Fibroblast of the conjunctiva (primary cell): ENCODE data around the gene DAPK1.

Experiments
- DNase-seq: peaks from one replicate; pipeline ENCODE4 v3.0.0-alpha.2; 2010; ENCODE audit warnings: low read depth

The DAPK1 gene

DNA sequence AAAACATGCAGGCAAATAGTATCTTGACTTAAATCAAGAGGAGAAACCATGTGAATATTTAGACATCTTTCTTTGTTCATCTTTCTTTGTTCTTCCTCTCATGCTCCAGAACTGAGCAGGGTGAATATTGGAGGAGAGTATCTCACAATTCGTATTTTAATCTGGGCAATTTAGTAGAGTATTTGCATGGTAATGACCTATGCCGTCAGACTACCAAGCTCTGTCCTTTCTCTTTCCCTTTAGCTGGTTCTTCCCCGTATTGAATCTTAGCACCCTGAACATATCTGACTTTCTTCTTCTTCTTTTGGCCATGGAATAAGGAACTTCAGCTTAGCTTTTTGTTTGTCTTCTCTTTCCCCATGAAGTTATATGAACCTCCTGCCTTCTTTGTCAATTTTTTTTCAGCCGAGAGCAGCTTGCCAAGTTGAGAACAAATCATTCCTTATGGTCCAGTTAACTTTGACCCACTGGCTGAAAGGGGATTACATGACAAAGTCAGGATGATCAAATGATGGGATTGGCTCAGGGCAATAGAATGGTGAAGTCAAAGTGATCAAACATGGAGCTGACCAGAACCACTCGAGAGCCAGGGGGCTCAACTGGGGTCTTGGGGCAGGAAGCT, 95.8 kb downstream of the DAPK1 start:
- DNase-seq: no peak

GRCh38 chr9:87594194-87594593, 96.5 kb downstream of the DAPK1 start:
- no peak for DNase-seq

DNA sequence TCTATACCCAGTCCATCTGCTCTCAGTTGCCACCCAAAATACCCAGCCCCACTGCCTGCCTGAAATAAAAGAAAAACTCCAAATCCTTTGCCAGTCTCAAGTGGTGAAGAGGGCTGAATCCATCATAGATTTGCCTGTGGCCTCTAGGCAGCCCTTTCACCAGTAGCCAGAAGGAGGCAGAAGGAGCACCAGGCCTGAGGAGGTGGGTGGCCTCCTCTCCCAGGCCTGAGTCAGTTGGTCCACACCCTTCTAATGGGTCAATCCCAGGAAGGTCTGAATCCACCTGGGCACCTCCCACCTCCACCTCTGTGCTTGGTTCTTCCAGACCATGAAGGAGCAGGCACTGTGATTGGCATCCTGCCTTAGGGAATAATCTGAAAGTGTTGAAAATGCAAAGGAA, 97.0 kb downstream of the DAPK1 start:
- no peak for DNase-seq

GRCh38 chr9:87595610-87596009, 97.9 kb downstream of the DAPK1 start:
- no peak for DNase-seq

DNA sequence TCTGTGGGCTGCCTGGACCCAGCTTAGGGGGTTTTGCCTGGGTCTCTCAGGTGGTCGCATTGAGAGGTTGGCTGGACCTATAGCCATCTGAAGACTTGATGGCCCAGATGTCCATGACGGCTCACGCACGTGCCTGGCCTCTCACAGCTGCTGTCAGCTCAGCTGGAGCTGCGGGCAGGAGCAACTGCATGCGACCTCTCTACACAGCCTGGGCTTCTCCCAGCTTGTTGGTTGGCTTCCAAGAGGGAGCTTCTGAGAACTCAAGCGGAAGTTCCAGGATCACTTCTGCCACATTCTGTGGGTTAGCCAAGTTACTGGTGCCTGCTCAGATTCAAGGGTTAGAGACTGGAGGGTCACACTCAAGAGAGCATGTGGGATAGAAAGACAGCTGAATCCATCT, 99.2 kb downstream of the DAPK1 start:
- DNase-seq: no peak

DNA sequence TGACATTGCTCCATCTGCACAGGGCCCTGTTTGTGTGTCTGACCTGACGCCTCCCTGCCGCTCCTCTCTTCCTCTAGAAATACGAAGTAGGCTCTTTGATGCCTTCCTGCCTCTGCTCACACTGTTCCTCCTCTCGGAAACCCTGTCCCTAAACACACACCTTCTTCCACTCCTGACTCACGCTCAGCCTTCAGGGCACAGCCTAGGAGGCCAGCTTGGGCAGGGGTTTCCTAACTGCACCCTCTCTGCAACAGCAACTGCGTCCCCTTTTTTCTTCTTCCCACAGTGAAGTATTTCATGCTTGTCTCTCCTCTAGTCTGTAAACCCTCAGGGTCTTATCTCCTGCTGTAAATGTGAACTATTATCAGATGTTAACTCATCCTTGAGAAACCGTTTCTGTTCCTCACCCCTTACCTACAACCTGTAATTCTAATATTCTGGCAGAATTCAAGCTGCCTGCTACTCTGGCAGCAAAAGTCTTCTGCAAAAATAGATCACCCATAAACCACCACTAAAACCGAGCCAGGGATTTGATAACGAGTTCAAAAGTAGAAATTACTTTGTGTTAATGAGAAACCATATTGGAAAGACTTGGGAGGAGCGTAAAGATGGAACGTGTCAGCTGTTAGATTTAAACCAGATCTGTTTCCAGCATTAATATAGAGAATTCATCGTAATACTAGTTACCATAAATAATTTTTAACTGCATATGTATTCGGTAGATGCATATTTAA, 100.2 kb downstream of the DAPK1 start:
- DNase-seq: no peak

DNA sequence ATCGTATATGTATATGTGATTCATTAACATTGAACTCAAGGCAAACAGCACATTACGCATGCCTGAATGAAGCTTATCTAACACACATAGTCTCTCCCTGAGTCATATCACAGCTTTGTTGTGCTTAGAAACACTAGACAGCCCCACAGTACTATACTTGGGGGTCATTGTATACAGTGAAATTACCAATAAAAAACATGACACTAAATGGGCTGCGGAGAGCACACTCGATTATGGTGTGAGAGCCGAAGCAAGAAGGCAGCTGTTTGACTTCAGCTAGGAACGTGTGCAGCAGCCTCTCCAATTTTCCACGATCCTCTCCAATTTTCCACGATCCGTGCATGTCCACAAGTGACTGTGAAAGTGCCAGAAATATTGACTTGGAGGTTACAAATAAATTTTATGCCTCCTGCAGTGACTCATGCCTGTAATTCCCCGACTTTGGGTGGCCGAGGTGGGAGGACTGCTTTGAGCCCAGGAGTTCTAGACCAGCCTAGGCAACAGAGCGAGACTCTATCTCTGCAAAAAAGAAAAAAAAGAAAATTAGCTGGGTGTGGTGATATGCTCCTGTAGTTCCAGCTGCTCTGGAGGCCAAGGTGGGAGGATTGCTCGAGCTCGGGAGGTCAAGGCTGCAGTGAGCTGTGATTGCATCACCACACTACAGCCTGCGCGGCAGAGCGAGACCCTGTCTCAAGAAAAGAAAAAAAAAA, 102.4 kb downstream of the DAPK1 start:
- DNase-seq: peak; percentile 26

- no peak for DNase-seq
These were observed 103.5 kb downstream of the DAPK1 start for GRCh38 chr9:87601176-87601575.

DNA sequence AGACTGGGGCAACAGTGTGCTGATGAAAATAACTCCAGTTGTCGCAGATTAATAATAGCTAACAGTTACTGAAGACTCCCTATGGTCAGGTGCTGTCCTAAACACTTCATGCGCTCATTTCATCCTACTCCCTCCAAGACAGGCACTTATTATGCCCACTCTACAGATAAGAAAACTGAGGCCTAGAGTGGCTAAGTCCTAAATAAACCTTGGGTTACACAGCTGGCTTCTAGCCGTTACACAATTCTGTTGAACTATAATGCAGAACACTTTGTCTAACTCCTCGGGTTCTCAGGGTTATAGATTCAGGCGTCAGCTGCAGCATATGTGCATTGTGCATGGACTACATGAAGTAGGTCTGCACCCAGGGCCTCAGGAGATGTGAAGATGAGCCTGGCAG, 103.9 kb downstream of the DAPK1 start:
- no peak for DNase-seq

- DNase-seq: no peak
These were observed 105.4 kb downstream of the DAPK1 start for GRCh38 chr9:87602933-87603643.

DNA sequence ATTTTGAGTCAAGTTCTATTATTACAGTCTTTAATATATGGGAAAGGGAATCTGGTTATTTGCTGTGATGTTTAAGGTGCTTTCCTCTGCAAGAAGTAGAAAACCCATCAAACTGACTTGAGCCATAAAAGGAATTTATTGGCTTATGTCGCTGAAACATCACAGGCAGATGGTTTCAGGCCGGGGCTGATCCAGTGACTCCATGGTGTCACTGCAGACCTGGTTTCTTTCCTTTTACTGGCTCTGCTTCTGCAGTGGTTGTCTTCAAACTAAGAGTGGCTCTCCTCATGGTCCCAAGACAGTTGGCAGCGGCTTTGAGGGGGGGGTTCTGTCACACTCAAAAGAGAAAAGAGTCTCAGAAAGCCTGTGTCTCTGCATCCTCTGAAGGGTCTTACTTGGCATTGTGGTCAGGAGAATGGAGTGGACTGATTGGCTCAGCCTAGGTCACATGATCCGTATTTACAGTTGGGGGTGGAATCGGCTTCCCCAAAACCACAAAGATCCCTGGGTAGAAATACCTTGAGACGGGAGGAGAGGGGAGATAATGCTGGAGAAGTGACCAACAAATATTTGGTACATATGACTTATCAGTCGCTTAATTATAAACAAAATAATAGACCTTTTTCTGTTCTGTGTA, 106.3 kb downstream of the DAPK1 start:
- DNase-seq: no peak

- DNase-seq: no peak
These were observed 107.4 kb downstream of the DAPK1 start for GRCh38 chr9:87604886-87605588.

DNA sequence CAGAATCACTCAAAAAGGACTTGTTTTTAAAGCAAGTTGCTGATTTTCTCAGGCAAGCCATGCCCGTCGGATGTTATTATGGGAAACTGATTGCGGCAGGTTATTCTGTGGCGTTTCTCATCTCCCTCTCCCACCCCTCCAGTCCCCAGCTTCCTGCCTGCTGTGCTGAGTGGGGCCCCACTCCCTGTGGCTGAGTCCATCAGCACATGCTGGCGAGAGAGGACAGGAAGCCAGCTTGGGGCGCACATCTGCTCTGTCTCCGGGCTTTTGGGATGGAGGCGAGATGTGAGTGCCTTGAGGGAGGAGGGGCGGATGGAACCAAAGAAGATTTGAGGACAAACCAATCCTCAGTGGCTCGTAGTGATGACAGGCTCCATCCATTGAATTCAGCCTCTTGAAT, 108.0 kb downstream of the DAPK1 start:
- no peak for DNase-seq

GRCh38 chr9:87606841-87607521, 109.3 kb downstream of the DAPK1 start:
- DNase-seq: peak; percentile 22

- DNase-seq: no peak
These were observed 110.2 kb downstream of the DAPK1 start for GRCh38 chr9:87607859-87608258.

GRCh38 chr9:87609002-87609401, 111.3 kb downstream of the DAPK1 start:
- no peak for DNase-seq

DNA sequence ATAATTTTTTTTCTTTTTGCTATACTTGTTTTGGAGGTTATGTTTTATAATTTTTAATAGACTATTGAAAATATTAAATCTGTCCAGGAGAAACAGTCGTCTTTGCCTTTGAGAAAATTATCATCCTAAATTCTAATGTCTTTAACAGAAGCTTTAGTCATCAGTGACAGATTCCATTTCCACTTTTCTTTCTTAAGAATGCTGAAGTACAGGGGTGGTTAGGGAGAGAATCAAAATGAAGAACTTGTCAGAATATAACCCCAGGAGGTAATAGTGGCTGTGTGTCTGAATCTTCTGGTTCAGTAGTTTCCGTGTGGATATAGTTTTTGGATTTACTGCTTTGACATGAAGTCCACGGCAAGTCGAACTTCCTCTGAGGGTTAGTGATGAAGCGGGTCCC, 111.8 kb downstream of the DAPK1 start:
- DNase-seq: no peak

- DNase-seq: no peak
These were observed 112.8 kb downstream of the DAPK1 start for GRCh38 chr9:87610200-87611155.

DNA sequence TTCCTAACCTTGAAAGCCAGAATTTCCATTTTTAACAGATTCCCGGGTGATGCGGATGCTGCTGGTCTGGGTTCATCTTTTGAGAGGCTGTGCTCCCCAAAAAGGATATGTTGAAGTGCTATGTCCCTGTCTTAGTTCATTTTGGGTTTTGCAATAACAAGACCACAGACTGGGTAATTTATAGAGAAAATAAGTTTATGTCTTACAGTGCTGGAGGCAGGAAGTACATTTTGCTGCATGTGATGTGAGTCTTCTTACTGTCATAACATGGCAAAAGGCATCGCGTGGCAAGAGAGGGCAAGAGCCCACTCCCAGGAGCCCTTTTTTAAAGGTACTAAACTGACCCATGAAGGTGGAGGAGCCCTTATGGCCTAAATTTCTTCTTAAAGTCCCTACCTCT, 114.1 kb downstream of the DAPK1 start:
- DNase-seq: no peak

GRCh38 chr9:87612536-87612935, 114.9 kb downstream of the DAPK1 start:
- no peak for DNase-seq
